ENCODE data around the gene AMIGO2.
"Not testable (repeated sequence)": the region's sequence is repeated elsewhere in the genome, so short reads cannot be mapped to it uniquely, and the experiment has no call there.

Gene AMIGO2

GRCh38 chr12:47079468-47079980 is at the start of gene AMIGO2, which contains the start of gene PCED1B:
TSS of gene AMIGO2 (minus strand) at chr12:47079959. CDS start at chr12:47079002, 957 bp downstream.
TSS of gene PCED1B (plus strand) at chr12:47079621. CDS start at chr12:47235064, 155,443 bp downstream.
- peak; percentile 82 for DNase-seq (ENCODE audit: low read depth)

GRCh38 chr12:47126246-47126645 is 46.5 kb upstream of the AMIGO2 start:
- DNase-seq (ENCODE audit: low read depth) = no peak

GRCh38 chr12:47124451-47124850 is 44.7 kb upstream of the AMIGO2 start:
- DNase-seq (ENCODE audit: low read depth) = peak; percentile 69

- no peak for DNase-seq (ENCODE audit: low read depth)
Observed at GRCh38 chr12:47123730-47124129, 44.0 kb upstream of the AMIGO2 start.

- no peak for DNase-seq (ENCODE audit: low read depth)
Observed at GRCh38 chr12:47122602-47123001, 42.8 kb upstream of the AMIGO2 start.

GRCh38 chr12:47121146-47121545 is 41.4 kb upstream of the AMIGO2 start:
- peak; percentile 78 for DNase-seq (ENCODE audit: low read depth)

- DNase-seq (ENCODE audit: low read depth) = no peak
Observed at GRCh38 chr12:47120736-47121135, 41.0 kb upstream of the AMIGO2 start.

GRCh38 chr12:47117305-47117704 is 37.5 kb upstream of the AMIGO2 start:
- not testable (repeated sequence) for DNase-seq (ENCODE audit: low read depth)

- no peak for DNase-seq (ENCODE audit: low read depth)
Observed at GRCh38 chr12:47114481-47114892, 34.7 kb upstream of the AMIGO2 start.

- no peak for DNase-seq (ENCODE audit: low read depth)
Observed at GRCh38 chr12:47112679-47113078, 32.9 kb upstream of the AMIGO2 start.

- no peak for DNase-seq (ENCODE audit: low read depth)
Observed at GRCh38 chr12:47111854-47112253, 32.1 kb upstream of the AMIGO2 start.

- DNase-seq (ENCODE audit: low read depth) = no peak
Observed at GRCh38 chr12:47111392-47111778, 31.6 kb upstream of the AMIGO2 start.

- no peak for DNase-seq (ENCODE audit: low read depth)
Observed at GRCh38 chr12:47110718-47111391, 31.1 kb upstream of the AMIGO2 start.

- no peak for DNase-seq (ENCODE audit: low read depth)
Observed at GRCh38 chr12:47110011-47110541, 30.3 kb upstream of the AMIGO2 start.

- no peak for DNase-seq (ENCODE audit: low read depth)
Observed at GRCh38 chr12:47107926-47108325, 28.2 kb upstream of the AMIGO2 start.

GRCh38 chr12:47107446-47107845 is 27.7 kb upstream of the AMIGO2 start:
- DNase-seq (ENCODE audit: low read depth) = no peak

- DNase-seq (ENCODE audit: low read depth) = no peak
Observed at GRCh38 chr12:47105914-47106674, 26.3 kb upstream of the AMIGO2 start.

GRCh38 chr12:47102845-47103651 is 23.3 kb upstream of the AMIGO2 start:
- DNase-seq (ENCODE audit: low read depth) = peak; percentile 60

- DNase-seq (ENCODE audit: low read depth) = no peak
Observed at GRCh38 chr12:47102406-47102805, 22.6 kb upstream of the AMIGO2 start.

- peak; percentile 55 for DNase-seq (ENCODE audit: low read depth)
Observed at GRCh38 chr12:47100160-47100559, 20.4 kb upstream of the AMIGO2 start.

- DNase-seq (ENCODE audit: low read depth) = no peak
Observed at GRCh38 chr12:47099610-47100009, 19.9 kb upstream of the AMIGO2 start.

- DNase-seq (ENCODE audit: low read depth) = no peak
Observed at GRCh38 chr12:47098099-47098498, 18.3 kb upstream of the AMIGO2 start.
